ENCODE results near the gene CDKN3.

DNA sequence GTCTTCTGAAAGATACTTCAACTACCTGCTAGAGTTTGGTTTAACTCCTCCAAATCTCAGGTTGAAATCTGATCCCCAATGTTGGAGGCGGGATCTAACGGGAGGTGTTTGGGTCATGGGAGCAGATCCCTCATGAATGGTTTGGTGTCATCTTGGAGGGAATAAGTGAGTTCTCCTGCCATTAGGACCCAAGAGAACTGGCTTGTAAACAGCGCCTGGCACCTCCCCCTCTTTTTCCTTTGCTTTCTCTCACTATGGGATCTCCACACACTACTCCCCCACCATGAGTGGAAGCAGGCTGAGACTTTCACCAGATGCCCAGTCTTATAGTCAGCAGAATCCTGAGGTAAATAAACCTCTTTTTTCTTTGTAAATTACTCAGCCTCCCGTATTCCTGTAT is 41.9 kb downstream of the CDKN3 start:
- no peak for TF ChIP-seq POLR2AphosphoS5 (IDR thresholded peaks at IDR 0.05)
- no peak for TF ChIP-seq POLR2A (IDR thresholded peaks at IDR 0.05)

Measured in transverse colon (tissue), 3 donors.